ENCODE data around the gene DCAF10. TPM values are rescaled to one million over a fixed set of nuclear protein-coding genes. Genes with fewer than 3 reads are reported as not detected.

DCAF10 gene
- total and polyA plus RNA-seq, 4 donors: 19.1 to 31.0 (median 23.3) TPM

DNA sequence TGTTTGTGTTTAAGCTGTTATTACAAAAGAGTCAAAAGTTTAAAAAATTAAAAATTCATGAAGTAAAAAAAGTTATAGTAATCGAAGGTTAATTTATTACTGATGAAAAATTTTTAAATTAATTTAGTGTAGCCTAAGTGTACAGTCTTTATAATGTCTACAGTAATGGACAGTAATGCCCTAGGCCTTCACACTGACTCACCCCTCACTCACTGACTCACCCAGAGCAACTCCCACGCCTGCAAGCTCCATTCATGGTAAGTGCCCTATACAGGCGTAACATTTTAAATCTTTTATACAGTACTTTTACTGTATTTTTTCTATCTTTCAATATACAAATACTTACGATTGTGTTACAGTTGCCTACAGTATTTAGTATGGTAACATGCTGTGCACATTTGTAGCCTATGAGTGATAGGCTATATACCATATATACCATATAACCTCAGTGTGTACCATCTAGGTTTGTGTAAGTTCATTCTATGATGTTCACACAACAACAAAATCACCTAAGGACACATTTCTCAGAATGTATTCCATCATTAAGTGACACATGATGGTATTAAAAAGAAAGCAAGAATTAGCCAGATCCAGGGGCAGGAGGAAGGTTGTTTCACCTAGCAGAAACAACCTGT lies 40.1 kb downstream of the DCAF10 start:
- H3K36me3 ChIP-seq (ENCODE audit: control insufficient read depth, insufficient read depth, low read length): peaks cover 5% of the 10 kb centered on the region
- no peaks in the 10 kb centered on the region for H3K9me3 ChIP-seq (ENCODE audit: control insufficient read depth, insufficient read depth, low read length)
- DNase-seq (ENCODE audit: low read depth in 4 of 6, low spot score in 6 of 6): no peak
- no peak overlapping the region for H3K4me3 ChIP-seq (ENCODE audit: low read depth, low read length)
- WGBS (ENCODE audit: insufficient coverage): no CpG with 5 or more reads among the region's 4 CpGs
- no peaks in the 10 kb centered on the region for H3K27me3 ChIP-seq (ENCODE audit: control insufficient read depth, insufficient read depth, low read length)
- no peaks in the 10 kb centered on the region for H3K4me1 ChIP-seq (ENCODE audit: control insufficient read depth, insufficient read depth, low read length)
- no peak overlapping the region for H3K27ac ChIP-seq (ENCODE audit: low read depth, low read length)

DNA sequence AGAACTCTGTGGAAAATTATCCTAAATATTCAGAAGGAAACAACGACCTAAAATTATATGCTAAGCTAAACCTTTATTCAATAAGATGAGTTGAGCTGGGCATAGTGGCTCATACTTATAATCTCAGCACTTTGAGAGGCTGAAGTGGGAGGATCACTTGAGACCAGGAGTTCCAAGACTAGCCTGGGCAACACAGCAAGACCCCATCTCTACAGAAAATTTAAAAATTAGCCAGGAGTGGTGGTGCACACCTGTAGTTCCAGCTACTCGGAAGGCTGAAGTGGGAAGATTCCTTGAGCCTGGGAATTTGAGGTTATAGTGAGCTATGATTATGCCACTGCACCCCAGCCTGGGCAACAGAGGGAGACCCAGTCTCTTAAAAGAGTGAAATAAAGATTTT lies 51.6 kb downstream of the DCAF10 start:
- no peak for DNase-seq (ENCODE audit: low read depth in 4 of 6, low spot score in 6 of 6)
- no peak overlapping the region for H3K4me3 ChIP-seq (ENCODE audit: low read depth, low read length)
- H3K4me1 ChIP-seq (ENCODE audit: control insufficient read depth, insufficient read depth, low read length): no peaks in the 10 kb centered on the region
- peaks cover 2% of the 10 kb centered on the region for H3K36me3 ChIP-seq (ENCODE audit: control insufficient read depth, insufficient read depth, low read length)
- WGBS (ENCODE audit: insufficient coverage): 100% methylated on average over 1 of the region's 2 CpGs
- H3K9me3 ChIP-seq (ENCODE audit: control insufficient read depth, insufficient read depth, low read length): no peaks in the 10 kb centered on the region
- H3K27ac ChIP-seq (ENCODE audit: low read depth, low read length): no peak overlapping the region
- H3K27me3 ChIP-seq (ENCODE audit: control insufficient read depth, insufficient read depth, low read length): no peaks in the 10 kb centered on the region

- no peaks in the 10 kb centered on the region for H3K27me3 ChIP-seq (ENCODE audit: control insufficient read depth, insufficient read depth, low read length)
- H3K9me3 ChIP-seq (ENCODE audit: control insufficient read depth, insufficient read depth, low read length): no peaks in the 10 kb centered on the region
- H3K27ac ChIP-seq (ENCODE audit: low read depth, low read length): no peak overlapping the region
- H3K4me1 ChIP-seq (ENCODE audit: control insufficient read depth, insufficient read depth, low read length): no peaks in the 10 kb centered on the region
- H3K4me3 ChIP-seq (ENCODE audit: low read depth, low read length): no peak overlapping the region
- DNase-seq (ENCODE audit: low read depth in 4 of 6, low spot score in 6 of 6): no peak
- WGBS (ENCODE audit: insufficient coverage): no CpG with 5 or more reads among the region's 1 CpG
- H3K36me3 ChIP-seq (ENCODE audit: control insufficient read depth, insufficient read depth, low read length): peaks cover 6% of the 10 kb centered on the region
Measured at GRCh38 chr9:37856551-37856950, 56.0 kb downstream of the DCAF10 start.

- Histone ChIP-seq H3K27me3 (ENCODE audit: control insufficient read depth, insufficient read depth, low read length) (no peaks in the 10 kb centered on the region), H3K4me3 (ENCODE audit: low read depth, low read length) (no peak overlapping the region), H3K9me3 (ENCODE audit: control insufficient read depth, insufficient read depth, low read length) (no peaks in the 10 kb centered on the region), H3K27ac (ENCODE audit: low read depth, low read length) (no peak overlapping the region), H3K4me1 (ENCODE audit: control insufficient read depth, insufficient read depth, low read length) (no peaks in the 10 kb centered on the region), H3K36me3 (ENCODE audit: control insufficient read depth, insufficient read depth, low read length) (peaks cover 5% of the 10 kb centered on the region)
- WGBS (ENCODE audit: insufficient coverage): no CpG with 5 or more reads among the region's 1 CpG
- peak in 1 of 6 donors; percentile 29 for DNase-seq (ENCODE audit: low read depth in 4 of 6, low spot score in 6 of 6)
Measured at GRCh38 chr9:37859043-37859442, 58.4 kb downstream of the DCAF10 start.

DNA sequence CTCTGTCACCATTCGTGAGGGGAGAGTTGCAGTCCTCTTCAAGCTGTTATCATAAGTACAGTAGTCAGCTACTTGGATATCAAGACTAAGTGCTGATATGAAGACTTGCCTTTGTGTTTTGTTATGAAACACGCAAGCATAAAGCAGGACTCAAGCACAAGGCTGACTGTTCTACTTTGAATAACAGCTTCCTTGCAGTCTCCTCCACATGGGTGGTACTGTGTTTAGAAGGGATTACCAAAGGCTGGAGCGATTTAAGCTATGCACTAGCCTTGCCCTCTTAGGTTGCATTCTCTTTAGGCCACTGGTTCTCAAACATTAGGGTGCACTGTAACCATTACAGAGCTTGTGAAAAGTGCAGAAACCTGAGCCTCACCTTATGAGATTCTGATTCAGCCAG lies 61.9 kb downstream of the DCAF10 start:
- H3K27me3 ChIP-seq (ENCODE audit: control insufficient read depth, insufficient read depth, low read length): no peaks in the 10 kb centered on the region
- no peaks in the 10 kb centered on the region for H3K4me1 ChIP-seq (ENCODE audit: control insufficient read depth, insufficient read depth, low read length)
- no peak overlapping the region for H3K4me3 ChIP-seq (ENCODE audit: low read depth, low read length)
- H3K36me3 ChIP-seq (ENCODE audit: control insufficient read depth, insufficient read depth, low read length): peaks cover 6% of the 10 kb centered on the region
- no peak for DNase-seq (ENCODE audit: low read depth in 4 of 6, low spot score in 6 of 6)
- no peak overlapping the region for H3K27ac ChIP-seq (ENCODE audit: low read depth, low read length)
- WGBS (ENCODE audit: insufficient coverage): 85% methylated on average over 2 of the region's 3 CpGs
- no peaks in the 10 kb centered on the region for H3K9me3 ChIP-seq (ENCODE audit: control insufficient read depth, insufficient read depth, low read length)

GRCh38 chr9:37870081-37870798 lies 69.6 kb downstream of the DCAF10 start:
- Histone ChIP-seq H3K9me3 (ENCODE audit: control insufficient read depth, insufficient read depth, low read length) (no peaks in the 10 kb centered on the region), H3K4me1 (ENCODE audit: control insufficient read depth, insufficient read depth, low read length) (no peaks in the 10 kb centered on the region), H3K4me3 (ENCODE audit: low read depth, low read length) (no peak overlapping the region), H3K36me3 (ENCODE audit: control insufficient read depth, insufficient read depth, low read length) (no peaks in the 10 kb centered on the region), H3K27me3 (ENCODE audit: control insufficient read depth, insufficient read depth, low read length) (no peaks in the 10 kb centered on the region), H3K27ac (ENCODE audit: low read depth, low read length) (no peak overlapping the region)
- no peak for DNase-seq (ENCODE audit: low read depth in 4 of 6, low spot score in 6 of 6)
- WGBS (ENCODE audit: insufficient coverage): no CpG with 5 or more reads among the region's 5 CpGs

DNA sequence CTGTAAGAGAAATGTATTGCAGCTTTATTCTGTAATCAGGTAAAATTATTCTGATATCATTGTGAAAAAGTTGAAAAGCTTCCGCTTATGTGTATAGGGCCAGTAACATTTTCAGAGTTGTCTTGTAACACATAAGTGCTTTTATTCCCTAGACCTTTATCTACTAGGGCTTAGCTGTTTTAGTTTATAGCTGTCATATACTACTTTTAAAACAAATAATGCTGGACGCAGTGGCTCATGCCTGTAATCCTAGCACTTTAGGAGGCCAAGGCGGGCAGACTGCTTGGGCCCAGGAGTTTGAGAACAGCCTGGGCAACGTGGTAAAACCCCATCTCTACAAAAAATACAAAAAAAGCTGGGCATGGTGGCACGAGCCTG lies 70.2 kb downstream of the DCAF10 start:
- DNase-seq (ENCODE audit: low read depth in 4 of 6, low spot score in 6 of 6): no peak
- no CpG with 5 or more reads among the region's 5 CpGs for WGBS (ENCODE audit: insufficient coverage)
- Histone ChIP-seq H3K4me1 (ENCODE audit: control insufficient read depth, insufficient read depth, low read length) (no peaks in the 10 kb centered on the region), H3K27me3 (ENCODE audit: control insufficient read depth, insufficient read depth, low read length) (no peaks in the 10 kb centered on the region), H3K27ac (ENCODE audit: low read depth, low read length) (no peak overlapping the region), H3K4me3 (ENCODE audit: low read depth, low read length) (no peak overlapping the region), H3K9me3 (ENCODE audit: control insufficient read depth, insufficient read depth, low read length) (no peaks in the 10 kb centered on the region), H3K36me3 (ENCODE audit: control insufficient read depth, insufficient read depth, low read length) (no peaks in the 10 kb centered on the region)

GRCh38 chr9:37873955-37874354 lies 73.4 kb downstream of the DCAF10 start:
- no peaks in the 10 kb centered on the region for H3K27me3 ChIP-seq (ENCODE audit: control insufficient read depth, insufficient read depth, low read length)
- H3K27ac ChIP-seq (ENCODE audit: low read depth, low read length): no peak overlapping the region
- H3K4me1 ChIP-seq (ENCODE audit: control insufficient read depth, insufficient read depth, low read length): no peaks in the 10 kb centered on the region
- H3K9me3 ChIP-seq (ENCODE audit: control insufficient read depth, insufficient read depth, low read length): peaks cover 4% of the 10 kb centered on the region
- 100% methylated on average over 1 of the region's 2 CpGs for WGBS (ENCODE audit: insufficient coverage)
- no peak for DNase-seq (ENCODE audit: low read depth in 4 of 6, low spot score in 6 of 6)
- H3K36me3 ChIP-seq (ENCODE audit: control insufficient read depth, insufficient read depth, low read length): peaks cover 7% of the 10 kb centered on the region
- H3K4me3 ChIP-seq (ENCODE audit: low read depth, low read length): no peak overlapping the region

DNA sequence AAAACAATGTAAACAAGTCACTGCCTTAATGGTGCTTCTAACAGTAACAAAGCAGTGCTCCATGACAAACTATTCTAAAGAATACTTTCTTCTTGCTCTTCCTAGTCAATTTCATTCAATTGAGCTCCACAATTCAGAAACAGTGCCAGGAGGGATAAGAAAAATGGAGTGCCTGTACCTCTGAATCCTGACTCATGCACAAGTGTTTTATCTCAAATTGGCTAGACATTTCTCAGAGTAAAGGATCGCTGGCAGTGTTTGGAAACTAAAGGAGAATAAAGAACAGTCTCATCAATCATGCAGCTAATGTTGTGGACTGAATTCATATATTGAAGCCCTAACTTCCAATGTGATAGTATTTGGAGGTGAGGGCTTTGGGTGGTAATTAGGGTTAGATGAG lies 75.8 kb downstream of the DCAF10 start:
- H3K4me1 ChIP-seq (ENCODE audit: control insufficient read depth, insufficient read depth, low read length): no peaks in the 10 kb centered on the region
- no peak overlapping the region for H3K27ac ChIP-seq (ENCODE audit: low read depth, low read length)

DNA sequence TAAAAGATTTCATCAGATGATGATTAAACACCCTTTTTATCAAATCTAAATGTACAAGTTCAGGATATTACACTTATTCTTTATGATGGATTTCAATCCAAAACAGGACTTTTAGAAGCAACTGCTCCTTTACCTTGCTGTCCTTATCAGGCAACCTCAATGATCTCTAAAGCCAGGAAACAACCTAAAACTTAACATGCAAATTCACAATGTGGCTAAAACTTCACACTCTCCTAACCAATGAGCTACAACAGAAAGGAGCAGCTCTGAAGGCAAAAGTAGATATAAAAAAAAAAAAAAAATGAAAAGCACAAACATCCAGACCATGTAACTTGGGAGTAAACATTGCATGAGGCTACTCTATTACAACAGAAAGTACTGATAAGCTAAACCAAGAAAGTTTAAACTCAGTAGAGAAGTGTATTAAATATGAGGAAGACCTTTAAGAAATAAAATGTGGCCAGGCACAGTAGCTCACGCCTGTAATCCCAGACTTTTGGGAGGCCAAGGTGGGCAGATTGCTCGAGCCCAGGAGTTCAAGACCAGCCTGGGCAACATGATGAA lies 80.4 kb downstream of the DCAF10 start:
- 95% methylated on average over 2 of the region's 2 CpGs for WGBS (ENCODE audit: insufficient coverage)
- H3K9me3 ChIP-seq (ENCODE audit: control insufficient read depth, insufficient read depth, low read length): peaks cover 4% of the 10 kb centered on the region
- no peak overlapping the region for H3K4me3 ChIP-seq (ENCODE audit: low read depth, low read length)
- H3K36me3 ChIP-seq (ENCODE audit: control insufficient read depth, insufficient read depth, low read length): peaks cover 17% of the 10 kb centered on the region
- DNase-seq (ENCODE audit: low read depth in 4 of 6, low spot score in 6 of 6): no peak
- no peak overlapping the region for H3K27ac ChIP-seq (ENCODE audit: low read depth, low read length)
- no peaks in the 10 kb centered on the region for H3K27me3 ChIP-seq (ENCODE audit: control insufficient read depth, insufficient read depth, low read length)
- H3K4me1 ChIP-seq (ENCODE audit: control insufficient read depth, insufficient read depth, low read length): no peaks in the 10 kb centered on the region

More for the DNA sequence above, 75.8 kb downstream of the DCAF10 start:
- no CpG with 5 or more reads among the region's 1 CpG for WGBS (ENCODE audit: insufficient coverage)
- Histone ChIP-seq H3K4me3 (ENCODE audit: low read depth, low read length) (no peak overlapping the region), H3K27me3 (ENCODE audit: control insufficient read depth, insufficient read depth, low read length) (no peaks in the 10 kb centered on the region), H3K9me3 (ENCODE audit: control insufficient read depth, insufficient read depth, low read length) (peaks cover 4% of the 10 kb centered on the region), H3K36me3 (ENCODE audit: control insufficient read depth, insufficient read depth, low read length) (peaks cover 17% of the 10 kb centered on the region)
- DNase-seq (ENCODE audit: low read depth in 4 of 6, low spot score in 6 of 6): no peak
